ENCODE results near the gene SUGP1. TPM values are rescaled to one million over a fixed set of nuclear protein-coding genes. Genes with fewer than 3 reads are reported as not detected.
A peak's percentile ranks its signal among the peaks of the same experiment; 100 is the strongest.

Gene SUGP1
- total and polyA plus RNA-seq, 2 of the 4 experiments (the other 2 are of a cell fraction) = 33.2 to 35.8 TPM

DNA sequence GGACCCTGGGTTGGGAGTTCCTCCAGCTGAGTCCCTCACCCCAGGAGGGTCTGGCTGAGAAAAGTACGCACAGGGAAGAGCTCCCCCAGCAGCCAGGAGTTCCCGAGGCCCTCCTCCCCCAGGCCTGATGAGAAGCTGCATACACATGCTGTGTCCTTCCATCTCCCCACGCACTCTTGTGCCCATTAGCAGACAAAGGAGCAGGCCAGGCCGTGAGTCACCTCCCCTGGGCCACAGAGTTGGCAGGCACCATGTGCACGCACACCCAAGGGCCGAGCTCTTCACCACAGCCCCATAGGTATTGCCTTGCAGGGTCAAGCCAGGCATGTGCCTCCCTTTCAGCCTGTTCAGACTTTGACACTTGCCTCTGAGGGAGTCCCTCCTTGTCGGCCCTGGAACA, 17.8 kb upstream of the SUGP1 start:
- Histone ChIP-seq H3K9me1 (ENCODE audit: insufficient read depth, low read length) (no peaks in the 10 kb centered on the region), H3K27ac (ENCODE audit: insufficient read depth, low read length) (no peak overlapping the region), H2AK5ac (ENCODE audit: low read depth, low read length) (no peak overlapping the region), H4K91ac (ENCODE audit: insufficient read depth, low read depth, low read length) (no peak overlapping the region), H4K8ac (ENCODE audit: low read depth in 2 of 2, low read length in 2 of 2) (no peak overlapping the region), H4K20me1 (ENCODE audit: insufficient read depth, low read length) (peaks cover 39% of the 10 kb centered on the region), H3K9me3 (ENCODE audit: control insufficient read depth, insufficient read depth, low read length) (no peaks in the 10 kb centered on the region), H3K14ac (replicated peaks; ENCODE audit: low read depth, low read length) (no peak overlapping the region), H3K36me3 (ENCODE audit: control insufficient read depth, insufficient read depth, low read length) (peaks cover 72% of the 10 kb centered on the region), H3K9ac (ENCODE audit: low read depth, low read length) (no peak overlapping the region), H3K4ac (ENCODE audit: low read depth, low read length) (no peak overlapping the region), H3K27me3 (ENCODE audit: control insufficient read depth, insufficient read depth, low read length) (no peaks in the 10 kb centered on the region), H2BK5ac (ENCODE audit: low read depth, low read length, poor library complexity, severe bottlenecking) (no peak overlapping the region), H3K79me1 (ENCODE audit: low read depth in 1 of 2, low read length in 2 of 2) (peaks cover 14 to 28% of the 10 kb centered on the region in 2 experiments), H2AFZ (replicated peaks; ENCODE audit: low read length, poor library complexity) (no peak overlapping the region), H3K18ac (ENCODE audit: low read depth, low read length) (no peak overlapping the region), H2AK9ac (replicated peaks; ENCODE audit: low read depth, low read length, poor library complexity) (no peak overlapping the region), H3K23ac (ENCODE audit: low read depth, low read length) (no peak overlapping the region), H2BK120ac (ENCODE audit: low read depth, low read length) (no peak overlapping the region), H3K56ac (ENCODE audit: extremely low read depth, insufficient read depth, low read length) (no peak overlapping the region), H2BK20ac (ENCODE audit: low read depth, low read length) (no peak overlapping the region), H4K5ac (ENCODE audit: low read depth, low read length) (no peak overlapping the region), H2BK15ac (ENCODE audit: low read depth, low read length) (no peak overlapping the region), H3K4me1 (ENCODE audit: control insufficient read depth, insufficient read depth, low read length) (no peaks in the 10 kb centered on the region), H3K4me2 (ENCODE audit: low read depth, low read length) (no peak overlapping the region), H3K4me3 (ENCODE audit: insufficient read depth, low read depth, low read length) (no peak overlapping the region)
- no peak for TF ChIP-seq RFX5 (IDR thresholded peaks at IDR 0.05; ENCODE audit: low read depth, low read length)
- dilution Hi-C loops (cut with HindIII; ENCODE audit: low sequenced_read_pairs, unreplicated experiment) = no loop called here
- POLR2A ChIA-PET (ENCODE audit: unreplicated experiment) = no interaction called here
- in situ Hi-C loops (cut with MboI; ENCODE audit: low sequenced_read_pairs) = no loop called here
- CTCF ChIA-PET = interaction anchor here (0.5 kb wide), 1 partner anchor 76 kb away, joined by 3 read pairs; no protein-coding TSS in a partner anchor
- intact Hi-C loops (cut with micrococcal nuclease) = no loop called here
- WGBS, 2 experiments (ENCODE audit: extremely low coverage in 2 of 2, insufficient read length in 1 of 2) = 91% methylated on average over 4 of the region's 7 CpGs; no CpG with 5 or more reads in 1 of the 2 experiments
- DNase-seq (peak; percentile 19), ATAC-seq (ENCODE audit: low read depth) (no peak)
- BruUV-seq (replicated peaks) = no TSS peak

All from IMR-90 (cell line).